Ovary (tissue), 3 donors: ENCODE data around the gene STAB1.

ENCODE experiments used
- CTCF ChIP-seq, 3 donors: fragments of 450-650 bp in 2 of 3; fragments of 200-600 bp in 1 of 3; IDR thresholded peaks; one replicate each; pipeline versions ENCODE4 v1.5.1 to v1.8.0; 2016 to 2022; ENCODE audit warnings: antibody characterized with exemption in 3 of 3, mild to moderate bottlenecking in 1 of 3
- EP300 ChIP-seq: sonication (generic); formaldehyde crosslinking; IDR thresholded peaks from one replicate; pipeline ENCODE4 v1.6.1; 2017; ENCODE audit warnings: antibody characterized with exemption
- POLR2A ChIP-seq: fragments of 450-650 bp; IDR thresholded peaks from one replicate; pipeline ENCODE4 v1.6.1; 2017; ENCODE audit warnings: antibody characterized with exemption, mild to moderate bottlenecking, moderate library complexity
- donor health status: DM: no; HTN: no; CAD: no.

GRCh38 chr3:52506266-52506966 lies 11.3 kb downstream of the STAB1 start:
- no peak for TF ChIP-seq POLR2A
- TF ChIP-seq CTCF (IDR thresholded peaks at IDR 0.05), result no peak
- no peak for TF ChIP-seq EP300
